PC-9 (cell line): Measurements from ENCODE around the gene ZBTB9. TPM values are rescaled to one million over a fixed set of nuclear protein-coding genes. Genes with fewer than 3 reads are reported as not detected.

Source experiments
- BruUV-seq: library from RNA; stranded (reverse); fragments of 400-500 nt; replicated peaks from 2 replicates; lab custom pipeline; 2021; lab: Mats Ljungman, UMichigan
- CTCF ChIA-PET: fragments of 300-600 bp; sonication (Branson Sonifier 250); formaldehyde crosslinking; loops from one replicate; lab custom pipeline; 2022; ENCODE audit warnings: antibody characterized with exemption; lab: Charles Lee
- POLR2A ChIA-PET: fragments of 300-600 bp; sonication (Branson Sonifier 250); formaldehyde crosslinking; loops from one replicate; lab custom pipeline; 2022; ENCODE audit warnings: antibody characterized with exemption; ENCODE audit not compliant: unreplicated experiment; lab: Charles Lee
- DNase-seq, 2 experiments: peaks; one replicate each; pipeline versions ENCODE4 v3.0.0 to v3.0.0-alpha.2; 2015 to 2022; ENCODE audit warnings: mixed read lengths in 1 of 2
- H2AFZ ChIP-seq: fragments of 200-600 bp; sonication (generic); 2 replicates; pipeline ENCODE4 v1.8.1; 2017; ENCODE audit warnings: antibody characterized with exemption
- H3F3A ChIP-seq: fragments of 200-600 bp; sonication (generic); 2 replicates; pipeline ENCODE4 v1.8.1; 2017; ENCODE audit warnings: antibody characterized with exemption, mild to moderate bottlenecking, low read depth; ENCODE audit not compliant: insufficient read depth
- H3K27ac ChIP-seq: fragments of 200-600 bp; sonication (generic); 2 replicates; pipeline ENCODE4 v1.6.1; 2016; ENCODE audit warnings: mixed run types
- H3K27me3 ChIP-seq: fragments of 200-600 bp; sonication (generic); 2 replicates; pipeline ENCODE4 v1.6.1; 2016; ENCODE audit warnings: low read depth, mixed run types; ENCODE audit not compliant: insufficient read depth
- H3K36me3 ChIP-seq: fragments of 200-600 bp; sonication (generic); 2 replicates; pipeline ENCODE4 v1.6.1; 2016; ENCODE audit warnings: low read depth, mixed run types
- H3K4me1 ChIP-seq: fragments of 200-600 bp; sonication (generic); replicated peaks from 2 replicates; pipeline ENCODE4 v1.6.1; 2016; ENCODE audit warnings: mixed run types; ENCODE audit not compliant: insufficient read depth
- H3K4me2 ChIP-seq: fragments of 200-600 bp; sonication (generic); 2 replicates; pipeline ENCODE4 v1.6.1; 2017; ENCODE audit warnings: mixed run types
- H3K4me3 ChIP-seq: fragments of 200-600 bp; sonication (generic); 2 replicates; pipeline ENCODE4 v1.6.1; 2016; ENCODE audit warnings: mixed run types
- H3K79me2 ChIP-seq: fragments of 200-600 bp; sonication (generic); 2 replicates; pipeline ENCODE4 v1.6.1; 2017; ENCODE audit warnings: low read depth, mixed run types
- H3K9me2 ChIP-seq: fragments of 200-600 bp; sonication (generic); 2 replicates; pipeline ENCODE4 v1.8.1; 2017; ENCODE audit warnings: mild to moderate bottlenecking; ENCODE audit not compliant: insufficient read depth
- H3K9me3 ChIP-seq: fragments of 200-600 bp; sonication (generic); 2 replicates; pipeline ENCODE4 v1.8.1; 2016; ENCODE audit warnings: low read depth; ENCODE audit not compliant: insufficient read depth
- H4K20me1 ChIP-seq: fragments of 200-600 bp; sonication (generic); 2 replicates; pipeline ENCODE4 v1.8.1; 2017; ENCODE audit not compliant: insufficient read depth
- CTCF ChIP-seq: fragments of 200-600 bp; sonication (generic); conservative IDR thresholded peaks from 2 replicates; pipeline ENCODE4 v1.6.1; 2017; ENCODE audit warnings: mixed run types, antibody characterized with exemption, mild to moderate bottlenecking, moderate library complexity
- EZH2 ChIP-seq: fragments of 200-600 bp; sonication (generic); IDR thresholded peaks from 2 replicates; pipeline ENCODE4 v1.8.0; 2017; ENCODE audit warnings: antibody characterized with exemption, low read depth
- intact Hi-C: fragments of 100-400 bp; cut with micrococcal nuclease; formaldehyde crosslinking; loops from one replicate; pipeline ENCODE4 v1.10.0; 2022; ENCODE audit not compliant: unreplicated experiment
- total RNA-seq: library from RNA; stranded (reverse); gene quantifications from 2 replicates; pipeline ENCODE4 v1.2.3, GENCODE V29; 2021

Gene ZBTB9
- total RNA-seq, 1 experiment from 2014 or later, result 7.9 TPM

DNA sequence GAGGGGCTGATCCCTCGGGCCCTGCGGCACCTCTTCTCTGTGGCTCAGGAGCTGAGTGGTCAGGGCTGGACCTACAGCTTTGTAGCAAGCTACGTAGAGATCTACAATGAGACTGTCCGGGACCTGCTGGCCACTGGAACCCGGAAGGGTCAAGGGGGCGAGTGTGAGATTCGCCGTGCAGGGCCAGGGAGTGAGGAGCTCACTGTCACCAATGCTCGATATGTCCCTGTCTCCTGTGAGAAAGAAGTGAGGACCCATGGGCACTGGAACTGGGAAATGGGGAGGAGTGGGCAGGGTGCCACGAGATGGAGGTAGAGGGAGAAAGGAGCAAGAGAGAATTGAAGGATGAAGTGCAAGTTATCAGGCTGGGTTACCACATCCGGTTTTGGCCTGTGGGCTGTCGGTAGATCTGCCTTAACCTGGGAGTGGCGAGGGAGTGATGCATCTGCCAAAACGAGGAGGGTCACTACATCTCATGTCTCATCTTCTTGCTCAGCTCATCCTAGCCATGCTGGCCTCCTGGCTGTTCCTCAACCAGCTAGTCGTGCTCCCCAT is 48.9 kb upstream of the ZBTB9 start:
- intact Hi-C loops, result no loop called here
- H3K27me3 ChIP-seq, result no peaks in the 10 kb centered on the region

GRCh38 chr6:33406126-33406525 is 48.2 kb upstream of the ZBTB9 start:
- no peak for DNase-seq
- Histone ChIP-seq H3K9me3 (no peaks in the 10 kb centered on the region), H3K27me3 (no peaks in the 10 kb centered on the region), H3K4me2 (no peak overlapping the region), H3K27ac (no peak overlapping the region), H3K9me2 (no peaks in the 10 kb centered on the region), H3K36me3 (peaks cover 11% of the 10 kb centered on the region; the same call in 1 of the 2 replicates), H3F3A (peaks cover 31% of the 10 kb centered on the region), H4K20me1 (no peaks in the 10 kb centered on the region), H2AFZ (no peak overlapping the region), H3K79me2 (0 out of 2 replicates have a peak, but pooled peaks cover 1% of the 10 kb centered on the region), H3K4me1 (peaks cover 7% of the 10 kb centered on the region; the same call in 1 of the 2 replicates), H3K4me3 (no peak overlapping the region)
- TF ChIP-seq CTCF, result no peak
- no peak for TF ChIP-seq EZH2
- ChIA-PET CTCF (no interaction called here), POLR2A (no interaction called here)
- intact Hi-C loops, result no loop called here
- no TSS peak for BruUV-seq

More for the DNA sequence above, 48.9 kb upstream of the ZBTB9 start:
- peaks cover 11% of the 10 kb centered on the region; the same call in 1 of the 2 replicates for H3K36me3 ChIP-seq
- H3F3A ChIP-seq, result peaks cover 31% of the 10 kb centered on the region
- H4K20me1 ChIP-seq, result no peaks in the 10 kb centered on the region
- ChIA-PET CTCF (no interaction called here), POLR2A (no interaction called here)
- H3K27ac ChIP-seq, result no peak overlapping the region
- H3K4me3 ChIP-seq, result no peak overlapping the region
- H3K4me2 ChIP-seq, result no peak overlapping the region
- TF ChIP-seq EZH2 (no peak), CTCF (no peak)
- peaks cover 7% of the 10 kb centered on the region; the same call in 1 of the 2 replicates for H3K4me1 ChIP-seq
- no peaks in the 10 kb centered on the region for H3K9me2 ChIP-seq
- no peak overlapping the region for H2AFZ ChIP-seq
- no peaks in the 10 kb centered on the region for H3K79me2 ChIP-seq
- BruUV-seq, result no TSS peak
- H3K9me3 ChIP-seq, result no peaks in the 10 kb centered on the region
- DNase-seq, result no peak

DNA sequence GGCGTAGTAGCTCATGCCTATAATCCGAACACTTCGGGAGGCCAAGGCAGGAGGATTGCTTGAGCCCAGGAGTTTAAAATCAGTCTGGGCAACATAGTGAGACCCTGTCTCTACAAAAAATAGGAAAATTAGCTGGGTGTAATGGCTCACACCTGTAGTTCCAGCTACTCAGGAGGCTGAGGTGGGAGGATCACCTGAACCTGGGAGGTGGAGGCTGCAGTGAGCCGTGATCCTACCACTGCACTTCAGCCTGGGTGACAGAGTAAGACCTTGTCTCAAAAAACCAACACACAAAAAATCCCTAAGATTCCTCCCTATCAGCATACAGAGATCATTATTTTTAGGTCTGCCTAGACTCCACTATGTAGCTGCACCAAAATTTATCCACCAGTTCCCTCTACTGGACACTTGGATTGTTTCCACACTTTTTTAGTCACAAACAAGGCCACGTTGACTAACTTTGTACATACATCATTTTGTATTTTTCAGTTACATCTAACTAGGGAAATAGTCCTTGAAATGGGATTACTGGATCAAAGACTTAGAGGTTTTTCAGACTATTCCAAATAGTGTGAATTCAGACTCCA is 47.2 kb upstream of the ZBTB9 start:
- CTCF ChIA-PET, result no interaction called here
- no peak overlapping the region for H3K27ac ChIP-seq

More for the DNA sequence above, 47.2 kb upstream of the ZBTB9 start:
- BruUV-seq, result no TSS peak
- Histone ChIP-seq H3K9me3 (no peaks in the 10 kb centered on the region), H3F3A (peaks cover 31% of the 10 kb centered on the region), H2AFZ (no peak overlapping the region), H3K36me3 (peaks cover 11% of the 10 kb centered on the region; the same call in 1 of the 2 replicates), H4K20me1 (no peaks in the 10 kb centered on the region), H3K9me2 (no peaks in the 10 kb centered on the region), H3K79me2 (0 out of 2 replicates have a peak, but pooled peaks cover 9% of the 10 kb centered on the region), H3K4me2 (no peak overlapping the region), H3K27me3 (no peaks in the 10 kb centered on the region), H3K4me1 (peaks cover 11% of the 10 kb centered on the region; the same call in 1 of the 2 replicates), H3K4me3 (no peak overlapping the region)
- DNase-seq, result no peak
- TF ChIP-seq EZH2 (no peak), CTCF (peak; percentile 56)
- POLR2A ChIA-PET, result interaction anchor here (0.6 kb wide), 1 partner anchor 1257 kb away, joined by 4 read pairs; no protein-coding TSS in a partner anchor
- intact Hi-C loops, result no loop called here
